Measurements from ENCODE around the gene PAX8.

Gene PAX8

GRCh38 chr2:113218283-113219091 is 60.2 kb downstream of the PAX8 start:
- no peak for DNase-seq
- Mint-ChIP-seq H3K4me3 (no peak overlapping the region), H3K27ac (no peak overlapping the region)

DNA sequence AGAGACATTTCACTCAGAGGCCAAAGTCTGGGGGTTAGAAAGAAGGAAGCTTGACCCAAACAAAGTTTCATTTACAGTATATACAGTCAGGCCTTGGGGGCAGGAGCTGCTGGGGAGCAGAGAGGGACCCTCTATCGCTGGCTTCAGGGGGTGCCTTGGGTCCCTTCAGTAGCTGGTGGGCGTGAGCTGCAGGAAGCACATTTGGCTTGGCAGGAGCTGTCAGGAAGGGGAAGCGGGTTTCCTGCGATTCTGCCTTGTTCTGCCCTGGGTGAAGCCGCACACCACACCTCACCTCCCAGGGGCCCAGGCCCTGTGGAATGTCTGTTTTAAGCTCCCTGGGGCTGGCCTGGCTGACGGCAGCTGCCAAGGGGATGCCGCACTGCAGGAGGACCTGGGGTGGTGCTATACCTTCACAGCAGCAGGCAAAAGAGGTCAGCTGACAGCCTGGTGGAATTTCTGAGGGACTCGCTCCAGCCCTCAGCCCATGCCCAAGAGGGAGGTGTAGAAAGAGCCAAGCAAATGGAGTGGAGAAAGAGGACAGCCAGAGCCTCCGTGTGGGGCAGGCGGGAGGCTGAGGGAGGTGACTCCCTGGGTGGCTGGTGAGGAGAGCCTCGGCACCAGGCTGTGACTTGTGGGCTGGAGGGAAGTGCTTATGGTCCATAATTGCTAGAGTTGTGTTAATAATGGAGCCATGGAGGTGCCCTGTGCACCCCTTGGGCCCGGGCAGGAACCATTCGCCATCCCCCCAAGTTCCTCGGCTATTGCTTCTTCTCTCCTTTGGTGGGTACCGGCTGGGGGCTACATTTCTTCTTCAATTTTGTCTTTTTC is 61.1 kb downstream of the PAX8 start:
- H3K9me3 Mint-ChIP-seq, result no peaks in the 10 kb centered on the region
- no peaks in the 10 kb centered on the region for H3K27me3 Mint-ChIP-seq
- ATAC-seq (peak; percentile 39), DNase-seq (no peak)
- H3K4me3 Mint-ChIP-seq, result no peak overlapping the region
- peaks cover 18% of the 10 kb centered on the region for H3K4me1 Mint-ChIP-seq
- H3K36me3 Mint-ChIP-seq (ENCODE audit: low read depth), result no peaks in the 10 kb centered on the region
- H3K27ac Mint-ChIP-seq, result no peak overlapping the region

More at GRCh38 chr2:113218283-113219091, 60.2 kb downstream of the PAX8 start:
- no peaks in the 10 kb centered on the region for H3K27me3 Mint-ChIP-seq
- no peaks in the 10 kb centered on the region for H3K36me3 Mint-ChIP-seq (ENCODE audit: low read depth)
- no peak for ATAC-seq
- H3K9me3 Mint-ChIP-seq, result no peaks in the 10 kb centered on the region
- H3K4me1 Mint-ChIP-seq, result peaks cover 18% of the 10 kb centered on the region

DNA sequence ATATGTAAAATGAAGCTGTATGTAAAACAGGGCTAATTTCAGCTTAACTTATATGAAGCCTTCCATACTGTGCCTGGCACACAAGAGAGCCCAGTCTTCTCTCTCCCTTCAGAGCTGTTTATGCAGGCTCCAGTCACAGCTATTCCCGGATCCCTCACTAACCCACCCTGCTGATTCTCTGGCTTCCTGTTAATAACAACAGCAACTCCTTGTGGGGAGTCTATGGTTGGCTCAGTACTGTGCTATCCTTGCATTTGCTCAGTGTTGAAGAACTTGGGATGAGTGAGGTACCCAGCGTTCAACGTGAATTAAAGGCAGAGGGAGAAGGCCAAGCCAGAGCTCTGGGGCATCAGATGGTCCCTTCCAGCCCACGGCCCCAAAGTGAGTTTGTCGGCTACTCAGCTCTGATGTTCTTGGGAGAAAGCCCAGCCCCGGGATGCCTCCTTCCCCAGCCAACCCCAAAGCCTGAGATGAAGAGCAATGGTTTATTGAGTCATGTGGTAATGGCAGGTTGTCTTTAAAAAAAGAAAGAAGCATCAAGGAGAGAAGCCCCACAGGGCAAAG is 61.7 kb downstream of the PAX8 start:
- ATAC-seq (no peak), DNase-seq (no peak)
- H3K4me3 Mint-ChIP-seq, result no peak overlapping the region
- H3K4me1 Mint-ChIP-seq, result peaks cover 18% of the 10 kb centered on the region
- no peaks in the 10 kb centered on the region for H3K36me3 Mint-ChIP-seq (ENCODE audit: low read depth)
- H3K9me3 Mint-ChIP-seq, result no peaks in the 10 kb centered on the region
- no peaks in the 10 kb centered on the region for H3K27me3 Mint-ChIP-seq
- no peak overlapping the region for H3K27ac Mint-ChIP-seq

- ATAC-seq (no peak), DNase-seq (no peak)
- H3K4me3 Mint-ChIP-seq, result no peak overlapping the region
- peaks cover 18% of the 10 kb centered on the region for H3K4me1 Mint-ChIP-seq
- no peaks in the 10 kb centered on the region for H3K27me3 Mint-ChIP-seq
- no peak overlapping the region for H3K27ac Mint-ChIP-seq
- no peaks in the 10 kb centered on the region for H3K36me3 Mint-ChIP-seq (ENCODE audit: low read depth)
- no peaks in the 10 kb centered on the region for H3K9me3 Mint-ChIP-seq
These were observed 62.4 kb downstream of the PAX8 start for GRCh38 chr2:113216321-113216720.

- Mint-ChIP-seq H3K27ac (no peak overlapping the region), H3K27me3 (no peaks in the 10 kb centered on the region), H3K4me3 (no peak overlapping the region), H3K36me3 (ENCODE audit: low read depth) (no peaks in the 10 kb centered on the region), H3K9me3 (no peaks in the 10 kb centered on the region), H3K4me1 (peaks cover 18% of the 10 kb centered on the region)
- DNase-seq (no peak), ATAC-seq (no peak)
These were observed 63.7 kb downstream of the PAX8 start for GRCh38 chr2:113215056-113215455.

DNA sequence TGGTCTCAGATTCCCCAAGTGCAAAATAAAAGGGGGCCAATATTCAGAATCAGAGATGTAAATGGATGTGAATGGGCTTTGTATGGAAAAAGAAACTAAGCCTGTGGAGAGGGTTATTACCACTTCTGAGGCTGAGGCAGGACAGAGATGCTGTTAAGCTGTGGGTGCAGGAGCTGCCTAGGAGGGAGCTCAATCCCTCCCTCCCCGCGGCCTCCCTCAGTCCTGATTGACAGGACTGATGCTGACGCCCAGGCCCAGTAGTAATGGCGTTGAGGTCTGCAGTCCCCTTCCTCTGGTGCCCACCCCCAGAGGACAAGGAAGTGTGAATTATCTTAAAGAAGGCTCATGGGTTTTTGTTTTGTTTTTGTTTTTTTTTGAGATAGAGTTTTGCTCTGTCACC is 64.6 kb downstream of the PAX8 start:
- Mint-ChIP-seq H3K27me3 (no peaks in the 10 kb centered on the region), H3K4me1 (peaks cover 19% of the 10 kb centered on the region), H3K9me3 (no peaks in the 10 kb centered on the region), H3K36me3 (ENCODE audit: low read depth) (no peaks in the 10 kb centered on the region), H3K27ac (no peak overlapping the region), H3K4me3 (no peak overlapping the region)
- DNase-seq (no peak), ATAC-seq (no peak)

DNA sequence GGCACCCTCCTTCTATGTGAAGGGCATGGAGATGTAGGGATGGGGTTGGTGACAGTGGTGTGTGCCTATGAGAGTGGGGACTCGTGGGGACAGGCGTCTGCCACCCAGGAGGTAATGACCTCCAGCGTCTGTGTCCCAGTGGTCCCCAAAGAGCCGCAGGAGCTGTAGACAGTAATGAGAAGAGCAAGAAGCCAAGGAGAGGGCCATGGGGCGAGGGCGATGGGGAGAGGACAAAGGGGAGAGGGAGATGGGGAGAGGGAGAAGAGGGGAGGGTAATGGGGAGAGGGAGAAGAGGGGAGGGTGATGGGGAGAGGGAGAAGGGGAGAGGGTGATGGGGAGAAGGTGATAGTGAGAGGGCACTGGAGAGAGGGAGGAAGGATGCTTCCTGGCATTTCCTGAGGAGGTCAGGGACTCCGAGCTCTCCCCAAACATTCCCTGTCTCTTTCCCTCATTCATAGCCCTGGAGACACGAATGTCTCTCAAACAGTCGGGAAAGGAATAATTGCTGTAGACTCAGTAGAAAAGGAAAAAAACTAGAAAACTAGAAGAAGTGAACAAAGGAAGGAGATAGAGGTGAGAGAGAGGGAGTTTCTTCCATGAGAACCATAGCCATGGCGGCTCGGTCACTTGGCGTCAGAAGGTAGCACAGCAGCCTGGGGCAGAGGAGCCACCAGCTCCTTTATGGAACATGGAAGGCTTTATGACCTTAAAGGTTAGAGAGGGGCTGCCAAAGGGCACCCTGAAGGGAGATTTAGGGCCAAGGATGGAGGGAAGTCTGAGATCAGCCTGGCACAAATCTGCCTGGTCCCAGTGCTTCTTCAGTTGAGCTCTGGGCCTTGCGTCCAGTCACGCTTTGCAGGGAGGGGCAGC is 65.4 kb downstream of the PAX8 start:
- Mint-ChIP-seq H3K36me3 (ENCODE audit: low read depth) (no peaks in the 10 kb centered on the region), H3K27me3 (no peaks in the 10 kb centered on the region), H3K27ac (no peak overlapping the region), H3K4me3 (no peak overlapping the region), H3K4me1 (peaks cover 16% of the 10 kb centered on the region), H3K9me3 (no peaks in the 10 kb centered on the region)
- DNase-seq, result no peak
- ATAC-seq, result no peak

DNA sequence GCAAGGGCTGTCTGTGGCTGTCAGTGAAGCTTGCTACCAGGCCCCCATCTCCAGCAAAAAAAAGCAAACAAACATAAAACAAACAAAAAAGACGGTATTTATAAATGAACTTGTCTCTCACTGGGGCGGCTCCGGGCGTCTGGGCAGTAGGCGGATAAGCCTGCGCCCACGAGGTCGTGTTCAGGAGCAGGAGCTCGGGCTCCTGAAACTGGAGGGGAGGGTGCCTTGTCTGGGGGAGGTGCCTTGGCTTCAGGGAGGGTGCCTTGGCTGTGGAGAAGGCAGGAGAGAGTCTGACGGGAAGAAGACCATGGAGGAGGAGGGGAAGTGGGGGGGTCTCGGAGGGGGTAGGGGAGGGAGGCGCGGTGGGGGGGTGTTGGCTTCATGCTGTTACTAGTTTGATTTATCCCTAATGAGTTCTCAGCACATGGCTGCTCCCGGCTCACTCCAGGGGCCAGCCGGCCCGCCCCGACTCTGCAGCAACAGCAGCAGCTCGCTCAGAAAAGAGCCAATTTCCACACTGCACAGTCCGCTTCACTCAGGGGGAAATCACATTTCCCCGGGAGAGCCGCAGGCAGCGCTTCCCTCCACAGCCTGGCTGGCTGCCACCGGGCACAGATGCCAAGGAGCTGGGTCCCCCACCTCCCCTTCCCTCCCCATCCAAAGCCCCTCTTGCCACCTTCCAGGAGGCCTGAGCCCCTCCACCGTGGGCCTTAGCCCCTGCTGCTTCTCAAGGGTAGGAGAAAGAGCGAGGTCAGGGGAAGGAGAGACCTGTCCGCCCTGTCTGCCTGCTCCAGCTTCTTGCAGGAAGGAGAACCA is 66.3 kb downstream of the PAX8 start:
- Mint-ChIP-seq H3K4me1 (peaks cover 7% of the 10 kb centered on the region), H3K9me3 (no peaks in the 10 kb centered on the region), H3K27ac (no peak overlapping the region), H3K27me3 (no peaks in the 10 kb centered on the region), H3K4me3 (no peak overlapping the region), H3K36me3 (ENCODE audit: low read depth) (no peaks in the 10 kb centered on the region)
- DNase-seq, result no peak
- no peak for ATAC-seq

GRCh38 chr2:113211226-113212105 is 67.3 kb downstream of the PAX8 start:
- Mint-ChIP-seq H3K27me3 (no peaks in the 10 kb centered on the region), H3K9me3 (no peaks in the 10 kb centered on the region), H3K4me3 (no peak overlapping the region), H3K36me3 (ENCODE audit: low read depth) (no peaks in the 10 kb centered on the region), H3K27ac (no peak overlapping the region), H3K4me1 (peaks cover 2% of the 10 kb centered on the region)
- ATAC-seq (no peak), DNase-seq (no peak)

GRCh38 chr2:113209646-113210171 is 69.0 kb downstream of the PAX8 start:
- no peaks in the 10 kb centered on the region for H3K9me3 Mint-ChIP-seq
- ATAC-seq (no peak), DNase-seq (no peak)
- no peak overlapping the region for H3K4me3 Mint-ChIP-seq
- no peaks in the 10 kb centered on the region for H3K27me3 Mint-ChIP-seq
- H3K4me1 Mint-ChIP-seq, result peaks cover 3% of the 10 kb centered on the region
- no peaks in the 10 kb centered on the region for H3K36me3 Mint-ChIP-seq (ENCODE audit: low read depth)
- no peak overlapping the region for H3K27ac Mint-ChIP-seq

GRCh38 chr2:113209011-113209645 is 69.6 kb downstream of the PAX8 start:
- no peaks in the 10 kb centered on the region for H3K9me3 Mint-ChIP-seq
- ATAC-seq (no peak), DNase-seq (no peak)
- no peaks in the 10 kb centered on the region for H3K27me3 Mint-ChIP-seq
- no peak overlapping the region for H3K27ac Mint-ChIP-seq
- H3K36me3 Mint-ChIP-seq (ENCODE audit: low read depth), result no peaks in the 10 kb centered on the region
- H3K4me3 Mint-ChIP-seq, result no peak overlapping the region
- H3K4me1 Mint-ChIP-seq, result peaks cover 8% of the 10 kb centered on the region

- no peaks in the 10 kb centered on the region for H3K27me3 Mint-ChIP-seq
- no peak overlapping the region for H3K4me3 Mint-ChIP-seq
- no peaks in the 10 kb centered on the region for H3K9me3 Mint-ChIP-seq
- ATAC-seq (no peak), DNase-seq (no peak)
- no peaks in the 10 kb centered on the region for H3K36me3 Mint-ChIP-seq (ENCODE audit: low read depth)
- H3K27ac Mint-ChIP-seq, result no peak overlapping the region
- H3K4me1 Mint-ChIP-seq, result peaks cover 14% of the 10 kb centered on the region
These were observed 70.3 kb downstream of the PAX8 start for GRCh38 chr2:113208396-113208795.

All from activated naive CD8-positive, alpha-beta T cell treated with anti-CD3 and anti-CD28 coated beads, Interleukin-2, amount 50 U/mL, for 24 hours (primary cell).